Hepatocyte (in vitro differentiated cells): Measurements from ENCODE around the gene UPK3A.

Experiments
- EZH2 ChIP-seq: fragments of 200-600 bp; sonication (generic); IDR thresholded peaks from 2 replicates; pipeline ENCODE4 v1.6.1; 2016; ENCODE audit warnings: antibody characterized with exemption, mild to moderate bottlenecking, borderline replicate concordance
- EZH2phosphoT487 ChIP-seq: fragments of 200-600 bp; sonication (generic); IDR thresholded peaks from one replicate; pipeline ENCODE4 v1.6.1; 2018; ENCODE audit warnings: antibody characterized with exemption, mild to moderate bottlenecking, low read depth, moderate library complexity; ENCODE audit not compliant: unreplicated experiment, severe bottlenecking
- TF ChIP-seq, protein P1 (sequence below): fragments of 200-600 bp; sonication (generic); IDR thresholded peaks from 2 replicates; pipeline ENCODE4 v1.5.1; 2016; ENCODE audit warnings: antibody characterized with exemption, mild to moderate bottlenecking; ENCODE audit not compliant: poor library complexity

- TF ChIP-seq, protein P1, sequence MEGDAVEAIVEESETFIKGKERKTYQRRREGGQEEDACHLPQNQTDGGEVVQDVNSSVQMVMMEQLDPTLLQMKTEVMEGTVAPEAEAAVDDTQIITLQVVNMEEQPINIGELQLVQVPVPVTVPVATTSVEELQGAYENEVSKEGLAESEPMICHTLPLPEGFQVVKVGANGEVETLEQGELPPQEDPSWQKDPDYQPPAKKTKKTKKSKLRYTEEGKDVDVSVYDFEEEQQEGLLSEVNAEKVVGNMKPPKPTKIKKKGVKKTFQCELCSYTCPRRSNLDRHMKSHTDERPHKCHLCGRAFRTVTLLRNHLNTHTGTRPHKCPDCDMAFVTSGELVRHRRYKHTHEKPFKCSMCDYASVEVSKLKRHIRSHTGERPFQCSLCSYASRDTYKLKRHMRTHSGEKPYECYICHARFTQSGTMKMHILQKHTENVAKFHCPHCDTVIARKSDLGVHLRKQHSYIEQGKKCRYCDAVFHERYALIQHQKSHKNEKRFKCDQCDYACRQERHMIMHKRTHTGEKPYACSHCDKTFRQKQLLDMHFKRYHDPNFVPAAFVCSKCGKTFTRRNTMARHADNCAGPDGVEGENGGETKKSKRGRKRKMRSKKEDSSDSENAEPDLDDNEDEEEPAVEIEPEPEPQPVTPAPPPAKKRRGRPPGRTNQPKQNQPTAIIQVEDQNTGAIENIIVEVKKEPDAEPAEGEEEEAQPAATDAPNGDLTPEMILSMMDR: no peak
- TF ChIP-seq EZH2 (no peak), EZH2phosphoT487 (no peak)
Measured at GRCh38 chr22:45335021-45335818, 50.5 kb downstream of the UPK3A start.
